HG02840 (cell line): ENCODE data around the gene ZNF573.

Experiments used
- ATAC-seq: cut with Tn5 transposase; IDR thresholded peaks from one replicate; pipeline ENCODE4 v1.9.1; 2021; ENCODE audit warnings: mild to moderate bottlenecking, moderate library complexity, moderate number of reproducible peaks; ENCODE audit not compliant: unreplicated experiment, low FRiP score

Gene ZNF573

DNA sequence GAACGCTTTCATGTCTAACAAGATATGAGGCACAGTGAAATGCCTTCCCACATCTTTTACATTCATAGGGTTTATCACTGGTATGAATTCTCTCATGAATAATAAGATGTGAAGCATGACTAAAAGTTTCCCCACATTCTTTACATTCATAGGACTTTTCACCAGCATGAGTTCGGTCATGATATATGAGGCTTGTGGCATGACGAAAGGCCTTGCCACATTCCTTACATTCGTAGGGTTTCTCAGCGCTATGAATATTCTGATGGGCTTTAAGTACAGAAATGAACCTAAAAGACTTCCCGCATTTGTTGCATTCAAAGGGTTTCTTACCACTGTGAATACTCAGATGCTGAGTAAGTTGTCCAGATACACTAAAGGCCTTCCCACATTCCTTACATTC is 81.2 kb downstream of the ZNF573 start:
- ATAC-seq, result no peak

- no peak for ATAC-seq
Observed at GRCh38 chr19:37695144-37695899, 84.1 kb downstream of the ZNF573 start.

- ATAC-seq, result no peak
Observed at GRCh38 chr19:37692956-37693620, 86.3 kb downstream of the ZNF573 start.

DNA sequence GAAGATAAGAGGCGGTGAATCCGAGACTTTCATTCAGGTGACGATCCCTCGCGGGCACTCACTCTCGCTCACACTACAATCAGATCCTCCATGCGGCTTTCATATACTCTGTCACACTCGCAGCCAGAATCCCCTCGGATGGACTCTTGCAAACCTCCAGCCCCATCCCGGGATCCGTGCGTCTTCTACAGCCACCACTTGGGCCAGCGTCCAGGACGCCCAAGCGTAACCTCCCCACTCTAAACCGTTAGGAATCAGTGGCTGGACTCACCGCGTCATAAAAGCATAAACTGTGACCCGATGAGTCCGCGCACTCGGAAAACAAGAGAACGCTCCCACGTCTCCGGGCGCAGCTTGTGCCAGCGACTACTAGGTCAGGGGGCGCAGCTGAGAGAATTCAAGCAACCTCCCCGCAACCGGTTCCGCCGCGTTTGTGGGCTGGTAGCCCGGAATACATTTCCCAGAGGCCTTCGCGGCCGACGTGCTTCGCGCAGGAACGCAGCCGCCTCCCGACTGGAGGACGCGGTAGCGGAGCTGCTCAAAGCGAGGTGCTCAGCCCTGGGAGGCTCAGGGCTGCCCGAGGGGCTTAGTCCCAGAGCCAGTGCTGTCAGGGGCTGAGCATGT is 87.4 kb downstream of the ZNF573 start:
- no peak for ATAC-seq
